HG02870 (cell line): ENCODE data around the gene CDK14.
A peak's percentile ranks its signal among the peaks of the same experiment; 100 is the strongest.

ENCODE experiments used
- ATAC-seq: cut with Tn5 transposase; IDR thresholded peaks from one replicate; pipeline ENCODE4 v1.9.1; 2021; ENCODE audit warnings: mild to moderate bottlenecking, moderate library complexity; ENCODE audit not compliant: unreplicated experiment

The CDK14 gene

DNA sequence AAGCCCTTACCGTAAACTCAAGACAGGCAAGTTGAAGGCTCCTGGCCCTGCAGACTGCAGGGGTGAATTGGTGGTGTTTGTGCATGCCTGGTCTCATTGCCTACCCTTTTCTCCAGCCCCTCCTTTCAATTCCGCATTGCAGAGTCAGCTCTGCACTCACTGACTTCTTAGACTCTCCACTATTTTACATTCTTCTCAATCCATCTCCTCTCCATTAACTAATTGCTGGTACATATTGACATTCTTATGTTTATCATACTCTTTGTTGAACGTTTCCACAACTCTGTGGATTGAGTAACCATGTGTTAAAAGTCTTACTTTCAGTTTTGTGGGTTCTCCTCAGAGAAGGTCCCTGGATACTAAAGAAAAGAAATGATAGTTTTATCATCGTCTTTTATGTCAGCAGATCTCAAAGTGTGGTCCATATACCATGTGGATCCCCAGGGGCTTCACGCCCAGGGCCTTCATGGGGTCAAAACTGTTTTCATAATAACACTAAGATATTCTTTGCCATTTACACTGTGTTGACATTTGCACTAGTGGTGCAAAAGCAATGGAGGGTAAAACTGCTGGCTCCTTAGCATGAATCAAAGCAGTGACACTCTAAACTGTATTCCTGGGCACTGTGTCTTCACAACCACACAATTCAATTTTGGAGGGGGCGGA is 532.7 kb downstream of the CDK14 start:
- ATAC-seq = no peak

DNA sequence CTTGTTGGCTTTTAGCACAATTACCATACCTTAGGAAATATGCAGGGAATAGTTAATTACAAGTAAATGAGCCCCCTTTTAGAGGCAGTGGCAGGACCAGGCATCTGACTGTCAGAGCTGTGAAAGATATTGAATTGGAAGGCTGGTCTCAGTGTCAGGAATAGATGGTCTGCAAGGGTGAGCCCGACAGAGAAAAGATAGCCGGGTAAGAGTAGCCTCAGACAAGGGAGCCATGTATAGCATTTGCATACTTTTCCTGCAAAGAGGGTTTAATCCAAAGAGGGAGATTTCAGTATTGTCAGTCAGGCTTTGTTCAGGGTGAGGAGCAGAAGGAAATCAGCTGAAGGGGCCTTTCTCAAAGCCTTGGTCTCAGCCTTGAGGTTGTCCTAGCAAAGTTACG is 539.2 kb downstream of the CDK14 start:
- no peak for ATAC-seq

DNA sequence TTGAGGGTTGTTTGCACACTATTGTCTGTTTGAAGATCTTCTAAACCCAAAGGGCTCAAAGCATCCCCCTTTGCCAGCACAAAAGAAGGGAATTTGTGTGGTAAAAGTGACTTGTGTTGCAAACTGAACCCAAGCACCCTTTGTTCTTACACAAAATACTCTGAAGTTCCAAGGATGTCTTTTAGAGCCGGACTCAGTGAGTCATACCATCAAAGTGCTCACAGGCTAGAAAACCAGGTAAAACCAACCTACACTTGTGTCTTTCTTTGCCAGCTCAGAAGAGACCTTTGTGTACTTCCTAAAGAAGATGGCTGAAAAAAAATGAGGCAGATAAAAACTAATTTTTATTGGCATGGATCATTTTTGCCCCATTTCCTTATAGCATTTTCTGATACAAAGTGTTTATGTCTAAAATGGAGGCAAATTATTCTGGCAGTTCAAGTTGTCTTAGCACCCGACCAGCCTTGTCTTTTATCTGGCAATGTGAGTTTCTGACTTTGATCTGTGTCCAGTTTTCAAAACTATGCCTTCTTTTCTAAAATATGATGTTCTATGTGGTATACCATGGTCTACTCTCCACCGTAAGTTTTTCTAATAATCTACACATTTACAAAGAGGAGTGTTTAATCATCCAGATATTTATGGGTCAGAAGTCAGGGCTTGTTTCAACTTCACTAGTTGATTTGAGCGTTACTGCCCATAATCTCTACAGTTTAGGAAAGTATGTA is 539.7 kb downstream of the CDK14 start:
- no peak for ATAC-seq

DNA sequence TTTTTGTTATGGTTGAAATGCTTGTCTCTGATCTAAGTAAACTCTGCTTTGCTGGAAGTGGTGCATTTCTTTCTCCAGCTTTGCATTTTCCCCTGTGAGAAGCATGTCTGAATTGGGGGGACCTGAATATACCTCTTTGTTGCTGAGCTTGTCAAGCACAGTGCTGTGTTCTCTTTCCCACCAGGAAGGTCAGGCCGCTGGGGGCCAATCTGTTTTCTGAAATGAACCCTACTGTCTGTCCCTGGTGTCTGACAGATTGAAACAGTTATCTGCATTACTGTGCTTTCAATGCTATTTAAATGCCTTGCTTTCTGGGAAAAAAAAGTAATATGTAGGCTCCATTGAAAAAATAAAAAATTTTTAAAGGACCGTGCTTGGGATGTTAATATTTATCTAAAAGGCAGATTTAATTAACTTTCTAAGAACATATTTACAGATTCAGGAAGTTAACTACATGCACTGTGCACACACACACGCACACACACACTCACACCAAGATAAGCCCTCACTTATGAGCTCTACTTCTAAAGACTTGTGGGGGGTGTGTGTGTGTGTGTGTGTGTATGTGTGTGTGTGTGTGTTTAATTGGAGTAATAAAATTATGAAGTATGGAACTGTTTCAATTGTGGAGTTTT is 541.1 kb downstream of the CDK14 start:
- no peak for ATAC-seq

DNA sequence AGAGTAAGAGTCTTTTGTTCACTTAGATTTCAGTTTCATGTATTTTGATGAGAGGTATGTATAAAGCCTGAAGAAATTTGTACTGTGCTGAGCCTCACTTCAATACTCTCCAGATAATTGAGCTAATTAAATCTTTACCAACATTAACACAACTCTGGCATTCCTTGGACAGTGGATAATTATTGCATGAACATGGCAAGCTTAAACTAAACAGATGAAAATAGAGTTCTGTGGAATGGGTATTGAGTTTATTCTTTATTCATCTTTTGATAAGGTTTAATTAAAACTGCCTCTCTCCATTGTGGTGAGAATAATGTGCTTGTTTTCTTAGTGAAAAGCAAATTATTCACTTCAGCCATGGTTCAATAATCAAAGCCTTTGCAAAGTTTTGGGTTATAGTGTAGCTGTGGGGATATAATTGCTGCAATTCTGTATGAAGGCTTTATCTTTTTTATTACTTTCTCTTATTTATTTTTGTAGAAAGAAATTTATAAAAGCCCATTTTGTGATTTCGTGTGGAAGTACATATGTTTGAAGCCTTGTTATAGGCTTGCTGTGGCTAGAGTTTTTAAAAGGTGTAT is 541.8 kb downstream of the CDK14 start:
- no peak for ATAC-seq

DNA sequence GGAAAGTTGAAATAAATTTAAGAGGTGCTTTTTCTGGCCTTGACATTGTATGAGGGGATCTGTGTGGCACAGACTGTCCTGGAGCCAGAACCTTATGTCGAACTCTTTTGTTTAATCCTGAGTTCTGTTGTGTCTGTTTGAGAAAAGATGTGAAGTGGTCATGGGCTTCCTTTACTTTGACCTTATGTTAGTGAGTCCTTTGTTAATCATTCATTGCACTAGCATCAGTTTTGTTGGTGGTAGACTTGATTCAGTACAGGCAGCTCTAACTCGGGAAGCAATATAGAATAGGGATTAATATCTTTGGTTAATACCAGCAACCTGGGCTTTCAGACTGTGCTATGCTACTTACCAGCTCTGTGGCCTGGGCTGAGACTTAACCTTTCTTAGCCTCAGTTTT is 544.2 kb downstream of the CDK14 start:
- ATAC-seq = no peak

DNA sequence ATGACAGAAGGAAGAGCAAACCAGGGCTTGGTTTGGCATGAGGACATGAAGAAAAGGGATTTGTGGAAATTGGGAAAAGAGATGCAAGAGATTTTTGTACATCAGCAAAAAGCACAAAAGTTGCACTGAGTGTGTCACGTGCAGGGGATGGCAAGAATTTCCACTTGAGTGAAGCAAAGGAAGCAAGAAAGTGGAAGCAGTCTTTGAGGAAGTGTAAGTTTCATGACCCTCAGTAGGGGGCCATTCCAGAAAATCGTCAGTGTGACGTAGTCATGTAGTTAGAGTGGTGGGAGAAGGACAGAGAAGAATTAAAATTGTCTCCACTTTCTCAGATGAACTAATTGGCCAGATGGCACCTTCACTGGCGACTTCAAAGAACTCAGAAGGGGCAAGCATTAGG is 544.9 kb downstream of the CDK14 start:
- ATAC-seq = no peak

DNA sequence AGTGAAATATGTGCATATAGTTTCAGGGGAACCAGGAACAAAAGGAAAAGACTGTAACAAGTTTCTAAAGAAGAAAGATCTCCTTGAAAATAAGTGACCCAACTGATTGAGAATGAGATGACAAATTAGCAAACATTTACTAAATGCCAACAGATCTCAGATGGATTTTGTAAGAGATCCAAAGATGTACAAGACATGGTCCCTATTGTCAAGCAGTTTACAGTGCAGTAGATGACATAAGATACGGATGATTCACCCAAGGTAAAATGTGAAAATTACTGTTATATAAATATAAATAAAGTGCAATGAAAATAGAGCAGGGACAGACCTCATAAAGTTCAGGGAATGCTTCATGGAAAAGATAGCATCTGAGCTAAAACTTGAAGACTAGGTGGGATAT is 546.6 kb downstream of the CDK14 start:
- no peak for ATAC-seq

DNA sequence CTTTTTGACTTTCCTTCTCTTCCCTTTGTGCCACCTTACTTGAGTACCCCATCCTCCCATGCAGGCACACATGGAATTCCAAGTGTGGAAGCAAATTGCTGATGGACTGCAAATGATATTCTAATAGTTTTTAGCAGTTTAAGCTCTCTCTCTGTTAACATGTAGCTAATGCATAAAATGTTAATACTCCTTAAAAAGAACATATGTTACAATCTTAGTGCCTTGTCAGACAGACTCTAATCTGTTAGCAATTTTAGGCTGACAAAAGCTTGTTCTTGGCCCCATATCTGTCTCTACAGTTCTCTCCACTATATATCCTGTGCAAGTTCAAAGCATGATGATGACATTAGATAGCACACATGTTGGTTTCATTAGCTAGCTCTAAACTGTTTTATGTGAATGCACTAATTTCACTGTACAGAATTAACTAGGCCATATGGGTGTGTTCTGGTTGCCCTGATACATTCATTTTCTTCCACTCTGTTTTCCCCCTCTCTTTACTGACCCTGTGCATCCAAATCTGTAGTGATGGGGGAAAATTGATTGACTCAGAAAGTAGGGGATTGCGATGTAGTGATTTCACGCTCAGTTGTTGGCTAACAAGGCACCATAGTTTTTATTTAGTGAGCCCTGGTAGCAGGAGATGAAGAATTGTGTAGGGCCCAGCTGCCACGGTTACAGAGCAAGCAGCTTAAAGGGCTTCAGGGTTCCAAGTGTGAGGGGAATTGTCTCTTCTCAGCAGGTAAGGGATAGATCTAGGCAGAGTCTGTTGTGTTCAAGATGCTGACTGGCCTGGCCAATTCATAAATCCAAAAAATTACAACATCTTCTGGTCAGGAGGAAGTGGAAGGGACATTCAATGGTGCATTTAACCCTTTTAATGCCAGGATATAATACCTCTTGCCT is 553.5 kb downstream of the CDK14 start:
- no peak for ATAC-seq

DNA sequence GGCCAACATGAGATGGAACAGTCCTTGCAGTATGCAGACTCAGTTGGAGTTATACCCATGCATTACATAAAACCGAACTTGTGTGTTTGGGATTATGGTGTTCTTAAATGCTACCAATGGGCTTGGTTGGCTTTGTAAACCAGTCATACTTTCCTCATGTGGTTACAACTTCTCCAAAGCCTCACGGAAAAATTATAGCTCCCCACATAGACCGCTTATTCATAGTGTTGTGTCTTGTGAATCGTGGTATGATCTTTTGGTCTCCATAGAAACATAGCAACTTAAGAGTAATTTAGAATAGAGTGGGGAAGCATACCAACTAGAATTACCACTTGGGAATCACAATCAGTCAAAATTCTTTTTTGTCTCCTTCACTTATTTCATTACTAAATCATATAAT is 555.8 kb downstream of the CDK14 start:
- no peak for ATAC-seq

DNA sequence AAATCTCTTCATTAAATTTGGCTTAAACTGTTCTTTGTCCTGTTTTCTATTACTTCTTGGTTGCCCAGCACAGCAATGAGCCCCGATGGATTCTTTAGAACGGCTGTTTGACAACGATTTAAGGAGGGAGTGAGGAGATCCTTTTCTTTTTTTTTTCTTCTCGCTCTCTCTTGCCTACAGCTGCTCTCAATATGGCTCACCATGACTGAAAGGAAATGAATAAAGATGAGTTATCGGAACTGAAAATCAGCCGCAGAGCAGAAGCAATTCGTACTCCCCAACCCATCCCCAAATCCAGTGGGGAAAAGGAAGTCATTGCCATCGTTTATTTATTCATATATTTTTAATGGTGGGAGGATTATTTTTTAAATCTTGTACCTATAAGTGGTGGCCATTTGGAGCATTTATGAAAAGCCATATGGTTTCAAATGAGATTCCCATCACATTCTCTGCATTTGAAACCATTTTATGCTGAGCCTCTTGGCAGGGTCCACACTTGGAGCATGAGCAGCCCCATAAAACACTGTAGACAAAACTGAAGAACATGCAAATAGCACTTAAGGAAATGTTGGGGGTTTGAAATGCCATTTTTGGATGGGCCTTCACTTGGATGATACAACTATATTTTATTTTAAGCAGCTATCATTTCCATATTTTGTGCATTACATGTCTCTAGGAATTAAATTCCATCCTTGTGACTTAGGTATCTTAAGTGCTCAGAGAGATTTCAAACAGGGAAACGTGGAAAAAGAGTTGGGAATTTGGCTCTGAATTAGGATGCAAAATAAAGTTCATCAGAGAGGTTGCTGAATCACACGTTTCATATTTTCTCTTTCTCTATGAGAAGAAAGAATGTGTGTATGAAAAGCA is 560.4 kb downstream of the CDK14 start:
- no peak for ATAC-seq

DNA sequence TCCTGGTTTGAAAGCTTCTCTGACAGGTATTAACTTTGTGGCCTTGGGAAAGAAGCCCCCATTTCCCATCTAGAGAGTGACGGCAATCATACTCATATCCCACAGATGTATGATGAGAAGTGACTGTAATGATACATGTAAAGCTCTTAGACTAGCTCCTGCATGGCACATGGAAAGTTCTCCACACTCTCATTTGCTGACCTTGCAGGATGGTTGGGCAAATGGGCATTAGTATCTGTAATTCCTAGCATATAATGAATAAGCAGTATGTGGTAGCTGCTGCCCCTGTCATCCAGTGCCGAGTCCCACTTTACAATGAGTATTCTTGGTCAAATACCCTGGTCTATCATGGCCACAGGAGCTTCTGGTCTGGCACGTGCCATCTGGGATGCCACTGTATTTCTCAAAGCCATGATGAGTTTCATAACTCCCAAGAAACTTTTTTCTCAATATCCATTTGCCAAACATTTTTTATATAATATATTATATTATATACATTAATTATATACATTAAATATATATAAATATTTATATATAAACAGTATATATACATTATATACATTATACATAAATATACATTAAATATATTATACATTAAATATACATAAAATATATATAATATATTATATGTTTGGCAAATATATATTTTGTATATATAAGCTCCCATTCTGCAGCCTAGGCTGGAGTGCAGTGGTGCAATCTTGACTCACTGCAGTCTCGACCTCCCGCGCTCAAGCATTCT is 561.6 kb downstream of the CDK14 start:
- ATAC-seq = no peak

DNA sequence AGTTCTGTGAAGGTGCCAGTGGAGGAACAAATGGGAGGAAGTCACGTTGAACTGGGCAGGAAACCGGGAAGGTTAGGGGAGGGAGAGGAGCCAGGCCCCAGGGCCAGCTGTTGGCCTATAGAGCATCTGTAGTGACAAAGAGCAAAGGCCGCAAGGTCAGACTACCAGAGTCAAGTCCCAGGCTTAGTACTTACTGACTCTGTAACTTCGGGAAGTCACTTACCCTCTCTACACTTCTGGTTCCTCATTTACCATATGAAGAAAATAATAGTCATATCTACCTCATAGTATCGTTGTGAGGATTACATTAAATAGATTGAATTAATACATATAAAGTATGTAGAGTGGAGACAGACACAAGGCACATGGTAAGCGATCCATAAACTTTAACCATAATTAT is 566.3 kb downstream of the CDK14 start:
- no peak for ATAC-seq

DNA sequence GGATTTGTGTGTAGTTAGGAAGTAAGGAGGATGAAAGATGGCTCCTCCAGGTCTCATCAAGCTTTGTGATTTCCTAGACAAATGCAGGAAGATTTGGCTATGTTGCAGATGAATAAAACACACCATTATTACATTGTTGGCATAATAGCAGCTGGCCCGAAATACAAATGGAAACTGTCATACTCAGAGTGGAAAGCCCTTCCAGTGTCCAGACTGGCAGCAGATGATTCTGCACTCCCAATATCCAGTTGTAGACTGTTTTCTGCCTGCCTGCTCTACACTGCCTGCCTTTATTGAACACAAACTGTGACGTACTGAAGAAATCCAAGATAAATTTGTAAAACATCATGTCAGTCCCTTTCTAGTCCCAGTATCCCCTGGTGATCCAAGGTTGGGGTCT is 568.4 kb downstream of the CDK14 start:
- no peak for ATAC-seq

DNA sequence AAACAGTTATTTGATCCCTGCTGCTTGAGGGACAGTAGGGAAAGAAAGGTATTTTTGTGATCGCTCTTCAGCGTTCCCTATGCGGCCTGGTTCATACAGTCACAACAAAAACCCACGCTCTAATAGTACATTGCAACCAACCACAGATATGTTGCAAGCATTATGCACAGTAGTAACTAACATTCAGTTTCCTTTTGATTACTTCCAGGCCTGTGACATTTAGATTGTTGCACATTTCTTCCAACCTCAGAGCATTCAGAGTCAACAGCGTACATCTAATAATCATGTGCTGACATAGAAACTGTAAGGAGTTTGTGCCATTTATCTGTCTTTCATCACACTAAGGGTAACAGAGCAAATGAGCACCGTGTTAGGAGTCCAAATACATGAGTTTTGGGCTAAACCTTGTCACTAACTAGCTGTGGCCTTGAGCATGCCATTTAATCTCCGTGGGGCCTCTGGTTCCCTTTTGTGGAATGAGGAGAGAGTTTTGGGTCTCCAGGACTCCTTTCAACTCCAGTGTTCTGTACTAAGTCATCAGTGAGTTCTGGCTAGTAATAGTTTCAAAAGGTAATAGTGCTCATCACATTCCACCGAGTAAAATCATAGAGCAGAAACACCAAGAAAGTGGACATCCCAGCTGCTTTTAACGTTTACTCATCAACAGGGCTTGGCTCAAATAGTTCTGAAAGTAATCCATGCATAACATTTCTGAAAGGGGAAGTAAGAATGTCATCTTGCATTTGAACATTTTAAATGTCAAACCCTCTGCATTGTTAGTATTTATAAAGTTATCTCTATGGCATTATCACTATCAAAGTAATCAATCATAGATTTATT is 569.1 kb downstream of the CDK14 start:
- ATAC-seq = peak; percentile 76

DNA sequence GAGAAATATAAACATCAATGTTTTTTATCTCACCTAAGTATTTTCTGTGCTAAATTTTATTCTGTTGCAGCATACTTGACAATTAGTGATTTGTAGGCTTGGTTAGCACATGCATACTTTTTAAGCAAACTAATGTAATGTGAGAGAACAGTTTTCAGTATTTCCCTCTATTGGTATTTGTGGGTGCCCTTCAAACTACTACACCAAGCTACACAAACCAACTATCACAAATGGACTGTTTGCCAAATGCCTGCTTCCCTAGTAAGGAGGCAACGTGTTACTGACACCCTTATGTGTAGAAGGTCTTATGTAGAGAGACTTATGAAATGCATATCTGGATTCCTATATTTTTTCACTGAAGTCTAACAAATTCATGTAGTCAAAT is 569.7 kb downstream of the CDK14 start:
- ATAC-seq = peak; percentile 36

DNA sequence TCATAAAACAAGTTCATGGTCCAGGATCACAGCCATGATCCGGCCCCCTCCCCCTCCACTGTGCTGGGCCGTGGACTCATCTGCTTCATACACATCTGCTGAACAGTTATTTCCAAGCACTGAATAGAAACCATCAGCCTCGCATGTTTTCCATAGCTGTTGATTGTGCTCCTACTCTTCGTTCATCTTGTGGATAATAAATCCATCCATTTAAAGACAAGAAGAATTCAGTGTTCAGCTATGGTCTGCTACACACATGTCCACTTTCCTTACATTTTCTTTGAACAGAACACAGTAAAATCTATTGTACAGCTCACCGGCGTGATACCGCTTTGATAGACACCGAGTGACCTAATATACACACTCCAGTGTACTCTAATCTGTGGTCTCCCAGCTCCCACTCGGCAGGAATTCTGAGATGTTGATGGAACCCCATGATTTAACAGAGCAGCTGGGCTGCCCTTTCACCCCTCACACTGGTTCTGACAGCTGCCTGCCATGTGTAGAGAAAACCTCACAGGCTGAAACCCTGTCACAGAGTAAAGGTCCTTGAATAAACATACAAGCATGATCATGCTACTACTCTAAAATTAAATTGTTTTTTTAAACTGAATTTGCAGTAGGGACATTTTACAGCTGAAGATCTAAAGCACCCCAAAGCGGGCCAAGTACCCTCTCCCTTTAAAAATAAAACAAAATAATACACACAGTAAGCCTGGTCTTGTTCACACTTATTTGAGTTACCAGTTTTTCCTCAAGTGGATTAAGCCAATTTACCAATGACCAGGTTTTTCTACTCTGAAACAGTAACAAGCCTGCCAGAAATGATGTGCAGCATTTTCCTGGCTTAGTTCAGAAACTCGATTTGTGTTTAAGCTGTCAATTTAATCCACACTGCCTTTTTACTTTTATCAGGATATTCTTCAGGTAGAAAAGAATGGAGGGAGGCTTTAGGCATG is 573.0 kb downstream of the CDK14 start:
- no peak for ATAC-seq
